ENCODE data around the gene UPK3A.

DNA sequence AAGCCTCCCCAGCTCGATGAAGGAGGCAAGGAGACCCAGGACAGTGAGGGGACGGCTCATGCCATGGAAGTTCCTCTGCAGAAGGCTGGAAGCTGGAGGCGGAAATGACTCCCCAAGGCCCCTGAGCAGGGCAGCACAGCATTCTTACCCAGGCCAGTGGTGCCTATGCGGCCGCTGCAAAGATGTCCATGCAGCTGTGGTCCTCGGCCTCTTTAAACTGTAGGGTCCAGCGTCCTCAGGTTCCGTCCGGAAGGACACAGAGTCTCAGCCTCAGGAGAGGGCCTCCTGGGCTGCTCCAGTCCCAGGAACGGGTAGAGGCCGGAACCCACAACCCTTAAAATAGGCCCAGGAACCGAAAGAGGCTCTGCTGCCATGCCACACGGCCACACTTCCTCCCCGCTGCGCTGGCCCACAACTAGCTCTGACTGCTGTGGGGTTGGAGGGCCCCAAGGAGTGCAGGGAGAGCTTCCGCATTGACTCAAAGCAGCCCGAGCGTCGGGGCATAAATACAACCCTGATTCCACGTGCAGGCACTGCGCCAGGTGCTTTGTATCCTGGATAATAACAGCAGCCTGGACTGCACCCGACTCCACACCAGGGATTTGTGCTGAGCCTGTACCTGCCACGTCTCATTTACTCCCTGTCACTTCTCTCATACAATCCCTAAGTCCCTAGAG lies 49.5 kb upstream of the UPK3A start:
- TF ChIP-seq POLR2A (IDR thresholded peaks at IDR 0.05) = no peak
- TF ChIP-seq, protein P1, sequence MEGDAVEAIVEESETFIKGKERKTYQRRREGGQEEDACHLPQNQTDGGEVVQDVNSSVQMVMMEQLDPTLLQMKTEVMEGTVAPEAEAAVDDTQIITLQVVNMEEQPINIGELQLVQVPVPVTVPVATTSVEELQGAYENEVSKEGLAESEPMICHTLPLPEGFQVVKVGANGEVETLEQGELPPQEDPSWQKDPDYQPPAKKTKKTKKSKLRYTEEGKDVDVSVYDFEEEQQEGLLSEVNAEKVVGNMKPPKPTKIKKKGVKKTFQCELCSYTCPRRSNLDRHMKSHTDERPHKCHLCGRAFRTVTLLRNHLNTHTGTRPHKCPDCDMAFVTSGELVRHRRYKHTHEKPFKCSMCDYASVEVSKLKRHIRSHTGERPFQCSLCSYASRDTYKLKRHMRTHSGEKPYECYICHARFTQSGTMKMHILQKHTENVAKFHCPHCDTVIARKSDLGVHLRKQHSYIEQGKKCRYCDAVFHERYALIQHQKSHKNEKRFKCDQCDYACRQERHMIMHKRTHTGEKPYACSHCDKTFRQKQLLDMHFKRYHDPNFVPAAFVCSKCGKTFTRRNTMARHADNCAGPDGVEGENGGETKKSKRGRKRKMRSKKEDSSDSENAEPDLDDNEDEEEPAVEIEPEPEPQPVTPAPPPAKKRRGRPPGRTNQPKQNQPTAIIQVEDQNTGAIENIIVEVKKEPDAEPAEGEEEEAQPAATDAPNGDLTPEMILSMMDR (IDR thresholded peaks at IDR 0.05) = no peak
